ENCODE measurements around the gene SLC4A1. TPM values are rescaled to one million over a fixed set of nuclear protein-coding genes. Genes with fewer than 3 reads are reported as not detected.

Gene SLC4A1
- polyA plus RNA-seq, 1 of the 3 experiments (the other 2 are of a cell fraction) = not detected

DNA sequence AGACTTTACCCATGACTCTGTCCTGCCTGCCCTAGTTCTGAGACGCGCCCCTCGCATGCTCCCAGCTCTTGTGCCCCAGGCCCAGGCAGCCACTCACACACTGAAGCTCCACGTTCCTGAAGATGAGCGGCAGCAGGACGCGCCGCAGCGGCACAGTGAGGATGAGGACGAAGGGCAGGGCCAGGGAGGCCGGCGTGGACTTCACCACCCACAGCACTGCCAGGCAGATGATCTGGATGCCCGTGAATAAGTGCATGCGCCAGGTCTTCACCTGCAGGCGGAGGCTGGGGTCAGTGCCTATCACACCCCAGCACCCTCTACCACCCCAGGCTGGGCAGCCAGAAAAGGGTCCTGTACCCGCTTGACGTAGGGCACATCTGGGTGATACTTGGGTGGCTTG, 16.9 kb downstream of the SLC4A1 start (continued):
- TF ChIP-seq ZBTB33 (IDR thresholded peaks at IDR 0.05; ENCODE audit: borderline replicate concordance, low read depth) = no peak
- TF ChIP-seq CTCF (IDR thresholded peaks at IDR 0.05) = no peak
- no peak for TF ChIP-seq RXRA (IDR thresholded peaks at IDR 0.05; ENCODE audit: borderline replicate concordance, low read depth)
- no peak for TF ChIP-seq YY1 (IDR thresholded peaks at IDR 0.05; ENCODE audit: low read depth)

DNA sequence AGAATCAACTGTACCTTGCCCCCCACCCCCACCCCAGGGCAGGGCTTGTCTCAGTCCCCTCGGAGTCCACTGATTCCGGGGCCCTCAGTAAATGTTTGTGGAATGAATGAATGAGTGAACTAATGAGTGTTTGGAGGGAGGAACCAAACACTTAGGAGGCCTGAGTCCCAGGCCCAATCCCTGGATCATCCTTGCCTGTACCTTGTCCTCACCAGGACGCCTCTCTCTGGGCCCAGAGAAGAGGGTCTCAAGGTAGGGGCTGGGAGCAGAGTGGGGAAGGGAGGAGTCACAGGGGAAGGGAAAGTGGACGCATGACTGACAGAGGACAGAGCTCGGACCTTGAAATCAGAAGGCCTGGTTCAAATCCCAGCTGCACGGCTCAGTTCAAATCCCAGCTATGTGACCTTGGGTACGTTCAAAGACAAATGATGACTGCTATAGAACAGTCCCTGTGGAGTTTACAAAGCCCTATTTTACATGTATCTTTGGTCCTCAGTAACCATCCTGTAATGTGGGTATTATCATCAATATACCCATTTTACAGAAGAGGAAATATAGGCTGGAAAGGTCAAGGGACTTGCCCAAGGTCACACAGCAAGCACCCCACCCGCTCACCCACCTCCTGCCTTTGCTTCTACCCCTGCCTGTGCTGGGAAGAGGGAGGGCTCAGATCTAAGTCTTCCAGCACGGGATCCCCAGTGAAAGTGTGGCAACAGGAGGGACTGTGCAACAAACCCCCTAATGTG, 18.3 kb downstream of the SLC4A1 start:
- ChIA-PET POLR2A (no interaction called here), CTCF (no interaction called here)
- Histone ChIP-seq H3K4me2 (no peak overlapping the region), H3F3A (replicated peaks; ENCODE audit: insufficient read depth) (no peaks in the 10 kb centered on the region), H3K9me2 (no peaks in the 10 kb centered on the region), H3K9ac (no peak overlapping the region), H3K27ac (ENCODE audit: low read depth in 2 of 2, low read length in 1 of 2) (no peak overlapping the region), H4K20me1 (ENCODE audit: insufficient read depth) (no peaks in the 10 kb centered on the region), H3K79me2 (ENCODE audit: insufficient read depth) (no peaks in the 10 kb centered on the region), H3K36me3 (replicated peaks in 1 of 2; ENCODE audit: control insufficient read depth in 1 of 2, insufficient read depth in 2 of 2, low read length in 1 of 2) (no peaks in the 10 kb centered on the region), H3K4me3 (ENCODE audit: low read depth in 2 of 2, low read length in 1 of 2) (no peak overlapping the region), H3K9me3 (no peaks in the 10 kb centered on the region), H3K4me1 (ENCODE audit: control insufficient read depth in 1 of 2, insufficient read depth in 2 of 2, low read depth in 1 of 2, low read length in 1 of 2) (peaks cover 0 to 15% of the 10 kb centered on the region in 2 experiments; a peak in 1 of 4 replicates), H3K27me3 (ENCODE audit: insufficient read depth) (no peaks in the 10 kb centered on the region; the same call in 1 of the 2 replicates), H2AFZ (ENCODE audit: low read depth) (no peak overlapping the region)
- WGBS (ENCODE audit: low lambda C conversion rate) = 79% methylated on average over 9 of the region's 9 CpGs
- TF ChIP-seq IRF3 (IDR thresholded peaks at IDR 0.05; ENCODE audit: low read depth, low read length) (no peak), RCOR1 (IDR thresholded peaks at IDR 0.05; ENCODE audit: low read length) (no peak), REST (IDR thresholded peaks at IDR 0.05; ENCODE audit: low read depth, low read length) (no peak), SMC3 (IDR thresholded peaks at IDR 0.05; ENCODE audit: low read depth, low read length) (no peak), RFX5 (IDR thresholded peaks at IDR 0.05; ENCODE audit: low read length) (no peak), GATA2 (CRISPR knock-in tag; IDR thresholded peaks at IDR 0.05) (no peak), MXI1 (IDR thresholded peaks at IDR 0.05; ENCODE audit: low read depth, low read length) (no peak), FOXM1 (IDR thresholded peaks at IDR 0.05; ENCODE audit: low read depth) (no peak), ZBTB33 (IDR thresholded peaks at IDR 0.05; ENCODE audit: borderline replicate concordance, low read depth) (no peak), ELF1 (IDR thresholded peaks at IDR 0.05) (no peak), POLR2AphosphoS5 (IDR thresholded peaks at IDR 0.05; ENCODE audit: low read depth, low read length) (no peak), RXRA (IDR thresholded peaks at IDR 0.05; ENCODE audit: borderline replicate concordance, low read depth) (no peak), EP300 (IDR thresholded peaks at IDR 0.05; ENCODE audit: borderline replicate concordance in 1 of 2, low read depth in 1 of 2, low read length in 1 of 2) (no peak)
- TF ChIP-seq, protein P1, sequence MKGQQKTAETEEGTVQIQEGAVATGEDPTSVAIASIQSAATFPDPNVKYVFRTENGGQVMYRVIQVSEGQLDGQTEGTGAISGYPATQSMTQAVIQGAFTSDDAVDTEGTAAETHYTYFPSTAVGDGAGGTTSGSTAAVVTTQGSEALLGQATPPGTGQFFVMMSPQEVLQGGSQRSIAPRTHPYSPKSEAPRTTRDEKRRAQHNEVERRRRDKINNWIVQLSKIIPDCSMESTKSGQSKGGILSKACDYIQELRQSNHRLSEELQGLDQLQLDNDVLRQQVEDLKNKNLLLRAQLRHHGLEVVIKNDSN (IDR thresholded peaks at IDR 0.05; ENCODE audit: borderline replicate concordance, low read depth) = no peak
- TF ChIP-seq, protein P2, sequence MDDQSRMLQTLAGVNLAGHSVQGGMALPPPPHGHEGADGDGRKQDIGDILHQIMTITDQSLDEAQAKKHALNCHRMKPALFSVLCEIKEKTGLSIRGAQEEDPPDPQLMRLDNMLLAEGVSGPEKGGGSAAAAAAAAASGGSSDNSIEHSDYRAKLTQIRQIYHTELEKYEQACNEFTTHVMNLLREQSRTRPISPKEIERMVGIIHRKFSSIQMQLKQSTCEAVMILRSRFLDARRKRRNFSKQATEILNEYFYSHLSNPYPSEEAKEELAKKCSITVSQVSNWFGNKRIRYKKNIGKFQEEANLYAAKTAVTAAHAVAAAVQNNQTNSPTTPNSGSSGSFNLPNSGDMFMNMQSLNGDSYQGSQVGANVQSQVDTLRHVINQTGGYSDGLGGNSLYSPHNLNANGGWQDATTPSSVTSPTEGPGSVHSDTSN (IDR thresholded peaks at IDR 0.05) = no peak
- no peak for DNase-seq
